Posterior vena cava (tissue), 2 donors: ENCODE results near the gene AMOT. TPM values are rescaled to one million over a fixed set of nuclear protein-coding genes. Genes with fewer than 3 reads are reported as not detected.

ENCODE experiments used
- DNase-seq: peaks from one replicate; pipeline ENCODE4 v3.0.0-alpha.2; 2020; ENCODE audit warnings: low spot score
- intact Hi-C, 2 donors: fragments of 100-400 bp; cut with DNase I; formaldehyde crosslinking; loops; one replicate each; pipeline versions ENCODE4 v1.14.1 to v1.14.2; 2022 to 2023
- total RNA-seq, 2 donors: library from RNA; stranded (reverse); fragmentation: NEBNext Ultra II Directional; extraction: Animal tissue kit (Norgen Biotek cat#: 25700); gene quantifications; one replicate each; pipeline ENCODE4 v1.2.1, GENCODE V29; 2021
- donor health status: DM: yes; HTN: yes; CAD: no.
- donor health status: DM: yes; HTN: yes; CAD: no.

AMOT gene
- total RNA-seq, 2 donors from 2014 or later = 12.9 to 21.0 TPM

DNA sequence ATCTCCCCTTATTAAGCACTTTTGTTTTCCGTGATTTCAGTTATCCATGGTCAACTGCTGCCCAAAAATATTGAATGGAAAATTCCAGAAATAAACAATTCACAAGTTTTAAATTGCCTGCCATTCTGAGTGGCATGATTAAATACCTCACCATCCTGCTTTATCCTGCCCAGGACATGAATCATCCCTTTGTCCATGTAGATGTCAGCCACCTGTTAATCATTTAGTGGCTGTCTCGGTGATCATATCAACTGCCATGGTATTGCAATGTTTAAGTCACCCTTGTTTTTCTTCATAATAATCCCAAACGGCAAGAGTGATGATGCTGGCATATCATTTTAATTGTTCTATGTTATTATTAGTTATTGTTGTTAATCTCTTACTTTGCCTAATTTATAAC lies 81.1 kb downstream of the AMOT start:
- no peak for DNase-seq
- intact Hi-C loops = loop anchor here in 1 of 2 donors (2.0 kb wide), 1 partner anchor 41 kb away; no protein-coding TSS in a partner anchor

GRCh38 chrX:112757946-112758345 lies 82.7 kb downstream of the AMOT start:
- DNase-seq = no peak
- intact Hi-C loops = loop anchor here in 1 of 2 donors (2.0 kb wide), 1 partner anchor 43 kb away; no protein-coding TSS in a partner anchor

DNA sequence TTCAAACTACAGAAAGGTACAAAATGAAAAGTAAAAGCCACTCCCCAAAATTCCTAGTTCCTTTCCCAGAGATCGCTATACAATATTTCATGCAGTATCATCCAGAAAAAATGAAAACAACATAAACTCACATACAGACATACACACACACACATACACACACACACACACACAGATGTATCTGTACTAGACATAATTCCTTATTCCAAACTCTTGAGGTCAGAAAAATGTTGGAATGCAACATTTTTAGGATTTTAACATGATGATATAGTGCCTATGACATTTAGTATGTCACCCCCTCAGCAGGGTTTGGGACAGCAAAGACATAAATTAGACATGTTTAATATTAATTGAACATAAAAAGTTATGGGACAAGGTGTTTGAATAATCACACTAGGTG lies 87.5 kb downstream of the AMOT start:
- intact Hi-C loops = no loop called here

GRCh38 chrX:112751076-112751475 lies 89.6 kb downstream of the AMOT start:
- intact Hi-C loops = no loop called here
- DNase-seq = no peak

More for the DNA sequence above, 87.5 kb downstream of the AMOT start:
- no peak for DNase-seq

- intact Hi-C loops = no loop called here
- DNase-seq = no peak
Measured at GRCh38 chrX:112746812-112747595, 93.6 kb downstream of the AMOT start.

- intact Hi-C loops = no loop called here
- no peak for DNase-seq
Measured at GRCh38 chrX:112738347-112739033, 102.1 kb downstream of the AMOT start.

- intact Hi-C loops = no loop called here
- no peak for DNase-seq
Measured at GRCh38 chrX:112736310-112736709, 104.3 kb downstream of the AMOT start.

DNA sequence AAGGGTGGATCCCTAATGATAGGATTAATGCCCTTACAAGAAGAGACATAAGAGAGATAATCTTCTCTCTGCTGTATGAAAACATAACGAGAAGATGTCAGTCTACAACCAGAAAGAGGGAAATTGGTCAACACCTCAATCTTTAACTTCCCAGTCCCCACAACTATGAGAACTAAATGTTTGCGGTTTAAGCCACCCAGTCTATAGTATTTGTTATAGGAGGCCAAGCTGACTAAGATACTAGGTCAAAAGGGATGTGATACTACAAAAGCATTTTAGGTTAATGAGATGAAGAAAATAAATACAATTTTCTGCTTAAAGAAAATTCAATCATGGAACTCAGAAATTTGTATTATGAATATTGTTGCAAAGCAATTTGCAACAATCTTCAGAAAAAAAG lies 105.5 kb downstream of the AMOT start:
- intact Hi-C loops = no loop called here
- DNase-seq = no peak

GRCh38 chrX:112734290-112734689 lies 106.3 kb downstream of the AMOT start:
- intact Hi-C loops = no loop called here
- DNase-seq = no peak

DNA sequence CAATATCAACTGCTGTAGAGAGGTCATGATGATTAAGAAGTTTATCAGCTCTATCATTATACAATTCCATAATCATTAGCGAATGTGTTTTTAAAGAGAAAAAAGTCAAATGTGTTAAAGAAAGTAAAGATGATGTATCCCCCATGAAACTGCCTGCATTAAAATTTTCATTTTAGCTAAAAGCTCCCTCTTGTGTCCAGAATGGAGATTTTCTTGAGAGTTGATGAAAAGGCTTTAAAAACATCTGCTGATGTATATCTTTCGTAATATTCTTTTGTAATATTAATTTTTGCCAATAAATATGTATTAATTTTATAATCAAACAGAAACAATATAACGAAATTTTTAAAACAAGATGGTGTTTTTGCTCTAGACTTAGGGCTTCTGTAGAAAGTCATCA lies 108.8 kb downstream of the AMOT start:
- DNase-seq = no peak
- intact Hi-C loops = no loop called here

Other genes with a start within 250 kb of the AMOT start
- gene LHFPL1, start 160.9 kb downstream of the AMOT start, total RNA-seq = under 1 TPM in 1 of 2 donors, not detected in 1; 0.24 TPM